Sigmoid colon (tissue), 7 donors: ENCODE results near the gene C17orf67. TPM values are rescaled to one million over a fixed set of nuclear protein-coding genes. Genes with fewer than 3 reads are reported as not detected.

Experiments
- DNase-seq: peaks from one replicate; pipeline ENCODE4 v3.0.0-alpha.2; 2019
- H3K27ac ChIP-seq, 4 donors: fragments of 200-600 bp; sonication (generic); one replicate each; pipeline ENCODE4 v1.5.1; 2016 to 2019; ENCODE audit warnings: mild to moderate bottlenecking in 1 of 4
- H3K27me3 ChIP-seq, 3 donors: fragments of 200-600 bp; sonication (generic); one replicate each; pipeline ENCODE4 v1.5.1; 2019; ENCODE audit warnings: mild to moderate bottlenecking in 1 of 3
- H3K36me3 ChIP-seq, 4 donors: fragments of 200-600 bp; sonication (generic); one replicate each; pipeline ENCODE4 v1.5.1; 2016 to 2019
- H3K4me1 ChIP-seq, 4 donors: fragments of 200-600 bp; sonication (generic); one replicate each; pipeline ENCODE4 v1.5.1; 2017 to 2019
- H3K4me3 ChIP-seq, 4 donors: fragments of 200-600 bp; sonication (generic); one replicate each; pipeline ENCODE4 v1.5.1; 2017 to 2019; ENCODE audit warnings: mild to moderate bottlenecking in 2 of 4, moderate library complexity in 1 of 4
- H3K9me3 ChIP-seq, 4 donors: fragments of 200-600 bp in 3 of 4; sonication (generic) in 3 of 4; one replicate each; pipeline versions ENCODE4 v1.5.1 to v1.6.1; 2013 to 2019
- EP300 ChIP-seq, 4 donors: sonication (generic); formaldehyde crosslinking; IDR thresholded peaks; one replicate each; pipeline ENCODE4 v1.6.1; 2017; ENCODE audit warnings: antibody characterized with exemption in 4 of 4
- POLR2A ChIP-seq, 2 donors: fragments of 450-650 bp; IDR thresholded peaks; one replicate each; pipeline ENCODE4 v1.6.1; 2016; ENCODE audit warnings: antibody characterized with exemption in 2 of 2, mild to moderate bottlenecking in 2 of 2, moderate library complexity in 2 of 2
- POLR2AphosphoS5 ChIP-seq, 4 donors: sonication (generic); formaldehyde crosslinking; IDR thresholded peaks; one replicate each; pipeline ENCODE4 v1.6.1; 2017; ENCODE audit warnings: antibody characterized with exemption in 4 of 4
- WGBS, 2 donors: extraction: QIAGEN DNeasy Blood & Tissue Kit; methylation state at CpG; one replicate each; pipeline ENCODE4 v1.1.7; 2013; 5-methylcytosine and 5-hydroxymethylcytosine counted together
- intact Hi-C: fragments of 100-400 bp; cut with DNase I; formaldehyde crosslinking; loops from one replicate; pipeline ENCODE4 v1.15.1; 2023
- polyA plus RNA-seq, 3 donors: library from polyadenylated mRNA; stranded (reverse); fragments of 200-250 nt; gene quantifications; one replicate each; pipeline ENCODE4 v1.2.3, GENCODE V29; 2013
- total RNA-seq, 4 donors: library from RNA; depleted of rRNA; stranded (reverse); fragments of >200 nt; gene quantifications; one replicate each; pipeline ENCODE4 v1.1.0, GENCODE V29; 2016
- TF ChIP-seq, protein P1 (sequence below), 4 experiments: fragments of 450-650 bp in 3 of 4; fragments of 200-600 bp in 1 of 4; IDR thresholded peaks; one replicate each; pipeline ENCODE4 v1.5.1; 2016 to 2019; ENCODE audit warnings: antibody characterized with exemption in 4 of 4, mild to moderate bottlenecking in 3 of 4, moderate library complexity in 2 of 4
- donor health status: healthy with polysubstance abuse.
- donor health status: Bipolar disorder and iron deficiency.
- donor health status: healthy.

The C17orf67 gene
- total and polyA plus RNA-seq, 7 donors = 0.99 to 2.8 (median 1.9) TPM; not detected in 1

DNA sequence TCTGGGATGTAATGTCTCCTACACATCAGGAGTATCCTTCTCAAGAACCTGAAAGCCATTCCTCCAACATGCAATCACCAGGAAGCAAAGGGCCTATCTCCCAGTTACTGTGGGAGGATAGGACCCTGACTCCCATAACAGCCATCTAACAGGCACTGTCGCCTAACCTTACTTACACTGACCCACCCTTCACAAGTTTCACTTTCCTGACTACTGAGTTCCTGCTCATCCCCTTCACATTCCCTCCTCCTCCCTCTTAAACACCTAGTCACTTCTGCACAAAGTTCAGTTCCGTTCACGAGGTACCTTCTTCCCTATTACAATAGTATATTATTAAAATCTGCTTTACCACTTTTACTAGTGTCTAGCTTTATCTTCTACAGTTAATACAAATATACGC lies 1.3 kb downstream of the C17orf67 start:
- Histone ChIP-seq H3K4me1 (peaks cover 0 to 45% (median 35%) of the 10 kb centered on the region in 4 donors), H3K36me3 (no peaks in the 10 kb centered on the region), H3K4me3 (peak overlapping the region in 3 of 4 donors; percentile 69 to 88 (median 86)), H3K27me3 (no peaks in the 10 kb centered on the region), H3K9me3 (no peaks in the 10 kb centered on the region), H3K27ac (peak overlapping the region in 2 of 4 donors; percentile 83 to 87)
- 17 to 43% methylated on average over 4 of the region's 4 CpGs for WGBS, 2 donors
- TF ChIP-seq POLR2A (IDR thresholded peaks at IDR 0.05) (no peak), POLR2AphosphoS5 (IDR thresholded peaks at IDR 0.05) (no peak), EP300 (IDR thresholded peaks at IDR 0.05) (no peak)
- TF ChIP-seq, protein P1, sequence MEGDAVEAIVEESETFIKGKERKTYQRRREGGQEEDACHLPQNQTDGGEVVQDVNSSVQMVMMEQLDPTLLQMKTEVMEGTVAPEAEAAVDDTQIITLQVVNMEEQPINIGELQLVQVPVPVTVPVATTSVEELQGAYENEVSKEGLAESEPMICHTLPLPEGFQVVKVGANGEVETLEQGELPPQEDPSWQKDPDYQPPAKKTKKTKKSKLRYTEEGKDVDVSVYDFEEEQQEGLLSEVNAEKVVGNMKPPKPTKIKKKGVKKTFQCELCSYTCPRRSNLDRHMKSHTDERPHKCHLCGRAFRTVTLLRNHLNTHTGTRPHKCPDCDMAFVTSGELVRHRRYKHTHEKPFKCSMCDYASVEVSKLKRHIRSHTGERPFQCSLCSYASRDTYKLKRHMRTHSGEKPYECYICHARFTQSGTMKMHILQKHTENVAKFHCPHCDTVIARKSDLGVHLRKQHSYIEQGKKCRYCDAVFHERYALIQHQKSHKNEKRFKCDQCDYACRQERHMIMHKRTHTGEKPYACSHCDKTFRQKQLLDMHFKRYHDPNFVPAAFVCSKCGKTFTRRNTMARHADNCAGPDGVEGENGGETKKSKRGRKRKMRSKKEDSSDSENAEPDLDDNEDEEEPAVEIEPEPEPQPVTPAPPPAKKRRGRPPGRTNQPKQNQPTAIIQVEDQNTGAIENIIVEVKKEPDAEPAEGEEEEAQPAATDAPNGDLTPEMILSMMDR (IDR thresholded peaks at IDR 0.05) = no peak
- no peak for DNase-seq
- intact Hi-C loops = loop anchor here (10.0 kb wide), 1 partner anchor 262 kb away; no protein-coding TSS in a partner anchor

DNA sequence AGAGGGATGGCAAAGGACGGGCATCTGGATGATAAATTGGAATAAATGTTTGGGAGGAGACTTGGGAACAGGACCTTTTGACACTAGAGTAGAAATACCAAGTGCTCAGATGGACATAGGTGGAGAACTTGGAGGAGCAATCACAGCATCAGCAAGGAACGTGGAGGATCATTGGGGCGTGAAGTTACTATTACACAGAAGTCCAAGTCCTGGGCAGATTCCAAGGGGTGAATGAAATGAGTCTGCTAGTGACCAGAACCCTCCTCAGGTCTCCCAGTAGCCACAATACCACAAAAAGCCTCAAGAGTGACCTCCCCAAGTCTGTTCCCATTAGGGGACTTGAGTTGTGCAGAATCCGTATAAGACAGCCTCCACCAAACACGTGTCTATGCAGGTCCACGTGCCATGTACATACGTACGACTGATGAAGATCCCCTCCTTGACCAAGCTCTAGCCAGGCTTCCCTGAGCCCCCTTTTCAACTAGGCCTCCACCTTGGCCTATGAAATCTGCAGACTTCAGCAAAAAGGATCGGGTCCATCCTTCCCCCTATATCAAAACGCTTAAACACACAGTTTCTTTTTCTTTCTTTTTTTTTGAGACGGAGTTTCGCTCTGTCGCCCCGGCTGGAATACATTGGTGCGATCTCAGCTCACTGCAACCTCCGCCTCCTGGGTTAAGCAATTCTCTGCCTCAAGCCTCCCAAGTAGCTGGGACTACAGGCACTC lies 2.2 kb downstream of the C17orf67 start:
- no peaks in the 10 kb centered on the region for H3K27me3 ChIP-seq
- WGBS, 2 donors = 93 to 97% methylated on average over 16 of the region's 16 CpGs
- no peaks in the 10 kb centered on the region for H3K9me3 ChIP-seq
- TF ChIP-seq POLR2AphosphoS5 (IDR thresholded peaks at IDR 0.05) (no peak), EP300 (IDR thresholded peaks at IDR 0.05) (no peak), POLR2A (IDR thresholded peaks at IDR 0.05) (no peak)
- DNase-seq = no peak
- intact Hi-C loops = loop anchor here (10.0 kb wide), 1 partner anchor 263 kb away; no protein-coding TSS in a partner anchor
- H3K36me3 ChIP-seq = no peaks in the 10 kb centered on the region
- no peak overlapping the region for H3K27ac ChIP-seq
- H3K4me3 ChIP-seq = no peak overlapping the region
- peaks cover 0 to 36% (median 26%) of the 10 kb centered on the region in 4 donors for H3K4me1 ChIP-seq

DNA sequence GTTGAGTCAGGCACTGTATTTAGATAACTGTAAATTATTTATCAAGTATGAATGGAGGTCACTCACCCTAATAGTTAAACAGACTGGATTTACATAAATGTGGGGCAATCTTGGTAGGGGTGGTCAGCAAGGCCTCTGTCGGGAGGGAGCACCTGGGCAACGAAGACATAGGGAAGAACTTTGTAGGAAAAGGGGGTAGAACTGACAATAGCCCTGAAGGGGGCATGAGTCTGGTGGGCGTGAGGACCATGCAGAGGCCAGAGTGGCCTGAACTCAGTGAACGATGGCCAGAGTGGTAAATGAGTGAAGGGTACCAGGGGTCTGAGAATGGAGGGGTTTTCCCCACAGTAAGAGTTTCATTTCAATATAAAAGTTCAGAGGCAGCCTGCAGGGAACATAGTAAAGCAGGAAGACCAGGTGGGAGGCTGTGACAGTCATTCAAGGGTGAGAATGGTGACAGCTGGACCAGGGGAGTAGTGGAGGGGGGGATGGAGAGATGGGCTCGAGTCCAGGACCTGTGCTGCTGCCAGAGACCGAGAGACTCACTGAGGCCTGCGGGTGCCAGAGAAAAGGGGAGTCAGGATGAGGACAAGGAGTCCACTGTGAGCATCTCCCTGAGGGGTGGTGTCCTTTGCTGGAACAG lies 2.9 kb downstream of the C17orf67 start:
- DNase-seq = no peak
- H3K4me3 ChIP-seq = no peak overlapping the region
- no peaks in the 10 kb centered on the region for H3K36me3 ChIP-seq
- peaks cover 0 to 30% (median 19%) of the 10 kb centered on the region in 4 donors for H3K4me1 ChIP-seq
- no peaks in the 10 kb centered on the region for H3K27me3 ChIP-seq
- WGBS, 2 donors = 89 to 92% methylated on average over 7 of the region's 7 CpGs
- intact Hi-C loops = loop anchor here (10.0 kb wide), 1 partner anchor 264 kb away; no protein-coding TSS in a partner anchor
- no peak overlapping the region for H3K27ac ChIP-seq
- H3K9me3 ChIP-seq = no peaks in the 10 kb centered on the region
- TF ChIP-seq POLR2A (IDR thresholded peaks at IDR 0.05) (no peak), EP300 (IDR thresholded peaks at IDR 0.05) (no peak), POLR2AphosphoS5 (IDR thresholded peaks at IDR 0.05) (no peak)
- TF ChIP-seq, protein P1 (IDR thresholded peaks at IDR 0.05) = no peak

DNA sequence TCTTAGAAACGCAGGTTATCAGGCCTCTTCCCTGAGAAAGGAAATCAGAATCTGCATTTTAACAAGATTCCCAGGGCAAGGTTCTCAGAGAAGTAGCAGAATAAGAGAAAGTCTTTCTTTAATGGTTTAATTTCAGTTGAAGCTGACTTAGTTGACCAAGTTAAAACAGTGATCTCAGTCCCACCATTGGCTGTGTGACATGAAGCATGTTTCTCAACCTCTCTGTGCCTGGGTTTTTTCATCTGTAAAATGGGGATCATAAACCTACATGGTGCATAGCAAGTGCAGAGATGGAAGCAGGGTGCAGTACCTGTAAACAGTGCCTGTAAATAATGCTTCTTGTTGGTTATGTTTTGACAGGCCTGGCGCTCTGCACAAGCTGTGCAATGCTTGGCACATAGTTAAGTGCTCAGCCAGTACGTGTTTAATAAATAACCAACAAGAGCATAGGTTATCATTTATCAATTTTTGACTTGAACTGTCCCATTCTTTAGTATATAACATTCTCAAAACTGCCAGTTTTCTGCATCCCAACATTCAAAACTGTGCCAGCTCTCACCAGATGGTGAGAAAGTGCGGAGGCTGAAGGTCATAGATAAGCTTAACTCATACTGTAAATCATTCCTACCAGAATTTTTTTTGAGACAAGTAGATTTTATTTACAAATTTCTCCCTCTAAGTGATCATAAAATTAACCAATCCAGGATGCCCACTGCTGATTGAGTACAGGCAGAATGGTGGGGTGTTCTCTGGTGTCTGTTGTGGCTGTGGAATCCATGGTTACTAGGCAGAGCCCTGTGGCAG lies 6.9 kb downstream of the C17orf67 start:
- Histone ChIP-seq H3K9me3 (no peaks in the 10 kb centered on the region), H3K27me3 (no peaks in the 10 kb centered on the region), H3K4me3 (no peak overlapping the region), H3K4me1 (peaks cover 0 to under 1% (median 0%) of the 10 kb centered on the region in 4 donors), H3K36me3 (no peaks in the 10 kb centered on the region), H3K27ac (no peak overlapping the region)
- 41 to 82% methylated on average over 4 of the region's 4 CpGs for WGBS, 2 donors
- intact Hi-C loops = no loop called here
- TF ChIP-seq POLR2AphosphoS5 (IDR thresholded peaks at IDR 0.05) = no peak
- TF ChIP-seq, protein P1 (IDR thresholded peaks at IDR 0.05) = no peak
- TF ChIP-seq EP300 (IDR thresholded peaks at IDR 0.05) = no peak
- no peak for TF ChIP-seq POLR2A (IDR thresholded peaks at IDR 0.05)
- DNase-seq = no peak
